Activated naive CD4-positive, alpha-beta T cell treated with anti-CD3 and anti-CD28 coated beads, Interleukin-2, amount 50 U/mL, for 72 hours (primary cell): ENCODE data around the gene BBS2. TPM values are rescaled to one million over a fixed set of nuclear protein-coding genes. Genes with fewer than 3 reads are reported as not detected.

Experiments used
- ATAC-seq, 2 donors: fragments of 150-1000 bp; cut with Tn5 transposase; 2 replicates each; pipeline ENCODE4 v1.10.0; 2021; ENCODE audit warnings: mild to moderate bottlenecking in 2 of 2, moderate library complexity in 2 of 2
- DNase-seq, 2 donors: peaks; one replicate each; pipeline ENCODE4 v3.0.0; 2021 to 2022; ENCODE audit warnings: low spot score in 2 of 2
- H3K27ac Mint-ChIP-seq, 2 donors: one replicate each; pipeline ENCODE4 v1.8.0; 2022; ENCODE audit warnings: mild to moderate bottlenecking in 2 of 2, mixed read lengths in 2 of 2
- H3K36me3 Mint-ChIP-seq, 2 donors: one replicate each; pipeline ENCODE4 v1.8.0; 2022; ENCODE audit warnings: mixed read lengths in 2 of 2
- H3K9me3 Mint-ChIP-seq, 2 donors: one replicate each; pipeline ENCODE4 v1.8.0; 2022; ENCODE audit warnings: mixed read lengths in 2 of 2
- total RNA-seq, 2 donors: library from RNA; stranded (reverse); gene quantifications; one replicate each; pipeline ENCODE4 v1.2.3, GENCODE V29; 2022

Gene BBS2, protein sequence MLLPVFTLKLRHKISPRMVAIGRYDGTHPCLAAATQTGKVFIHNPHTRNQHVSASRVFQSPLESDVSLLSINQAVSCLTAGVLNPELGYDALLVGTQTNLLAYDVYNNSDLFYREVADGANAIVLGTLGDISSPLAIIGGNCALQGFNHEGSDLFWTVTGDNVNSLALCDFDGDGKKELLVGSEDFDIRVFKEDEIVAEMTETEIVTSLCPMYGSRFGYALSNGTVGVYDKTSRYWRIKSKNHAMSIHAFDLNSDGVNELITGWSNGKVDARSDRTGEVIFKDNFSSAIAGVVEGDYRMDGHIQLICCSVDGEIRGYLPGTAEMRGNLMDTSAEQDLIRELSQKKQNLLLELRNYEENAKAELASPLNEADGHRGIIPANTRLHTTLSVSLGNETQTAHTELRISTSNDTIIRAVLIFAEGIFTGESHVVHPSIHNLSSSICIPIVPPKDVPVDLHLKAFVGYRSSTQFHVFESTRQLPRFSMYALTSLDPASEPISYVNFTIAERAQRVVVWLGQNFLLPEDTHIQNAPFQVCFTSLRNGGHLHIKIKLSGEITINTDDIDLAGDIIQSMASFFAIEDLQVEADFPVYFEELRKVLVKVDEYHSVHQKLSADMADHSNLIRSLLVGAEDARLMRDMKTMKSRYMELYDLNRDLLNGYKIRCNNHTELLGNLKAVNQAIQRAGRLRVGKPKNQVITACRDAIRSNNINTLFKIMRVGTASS
- total RNA-seq: 10 to 100 TPM; 26.2 to 27.1 TPM

DNA sequence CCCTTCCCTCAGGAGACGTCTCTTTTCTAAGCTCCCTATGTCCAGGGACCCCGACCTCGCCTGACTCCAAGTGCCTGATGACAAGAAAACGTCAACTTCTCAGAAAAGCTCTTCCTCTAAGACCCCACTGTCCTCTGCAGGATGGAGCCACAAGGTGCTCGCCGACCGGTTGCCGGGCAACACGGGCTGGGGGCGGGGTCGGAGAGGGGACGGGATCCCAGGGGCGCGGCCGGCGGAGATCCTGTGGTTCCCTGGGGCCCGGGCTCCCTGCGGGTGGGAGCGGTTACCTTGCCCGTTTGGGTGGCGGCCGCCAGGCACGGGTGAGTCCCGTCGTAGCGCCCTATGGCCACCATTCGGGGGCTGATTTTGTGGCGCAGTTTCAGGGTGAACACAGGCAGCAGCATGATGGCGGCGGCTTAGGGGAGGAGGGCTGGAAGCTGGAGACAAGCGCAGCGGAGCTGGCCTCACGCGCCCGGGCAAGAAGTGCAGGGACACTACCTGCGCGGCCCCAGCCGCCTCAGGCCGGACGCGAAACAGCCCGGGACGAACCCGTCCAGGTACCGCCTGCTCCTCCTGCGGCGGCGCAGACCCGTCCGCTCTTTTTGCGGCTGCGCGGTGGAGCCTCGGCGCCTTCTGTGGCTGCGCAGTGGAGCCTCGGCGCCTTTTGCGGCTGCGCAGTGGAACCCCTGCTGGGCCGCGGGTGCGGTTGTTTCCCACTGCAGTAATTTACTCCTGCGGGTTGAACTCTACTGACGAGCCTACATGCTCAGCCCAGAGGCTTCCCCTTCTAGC lies at the start of gene BBS2:
TSS of gene BBS2 (minus strand) at position 566 of the 792 bp plus-strand sequence. CDS start at position 404, 162 bp downstream.
- H3K27ac Mint-ChIP-seq: peak within 1 kb of the TSS; percentile 6 to 77
- ATAC-seq (peak; percentile 93 to 94), DNase-seq (peak; percentile 89 to 98)
- no peaks in the 10 kb centered on the region for H3K9me3 Mint-ChIP-seq
- no peaks in the 10 kb centered on the region for H3K36me3 Mint-ChIP-seq

DNA sequence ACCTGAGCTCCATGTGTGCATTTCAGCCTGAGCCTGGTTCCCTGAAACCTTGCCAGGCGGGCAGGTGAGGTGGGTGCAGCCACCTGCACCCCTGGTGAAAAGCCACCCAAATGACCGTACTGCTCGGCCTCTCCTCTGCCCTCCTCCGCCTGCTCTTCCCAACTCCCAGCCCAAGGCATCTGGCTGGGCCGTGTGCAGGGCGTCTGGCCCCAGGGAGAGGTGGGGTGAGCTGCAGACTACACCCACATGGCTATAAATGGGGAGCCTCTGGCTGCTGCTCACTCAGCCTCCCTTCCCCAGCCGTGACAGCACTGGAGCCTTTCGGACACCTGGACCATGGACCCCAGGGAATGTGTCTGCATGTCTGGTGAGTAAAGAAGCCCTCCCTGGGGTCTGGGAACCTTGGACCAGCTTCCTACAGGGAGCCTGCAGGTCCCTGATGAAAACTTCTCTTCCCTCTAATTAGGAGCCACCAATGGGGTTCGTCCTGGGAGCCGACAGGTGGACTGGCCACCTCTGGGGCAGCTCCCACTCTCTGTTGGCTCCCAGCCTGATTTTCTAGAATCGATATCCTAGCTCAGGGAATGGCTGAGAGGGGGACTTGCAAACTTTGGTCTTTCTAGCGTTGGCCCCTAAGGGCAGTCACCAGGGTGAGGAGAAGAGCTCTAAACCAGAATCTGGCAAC lies 45.1 kb upstream of the BBS2 start, which contains the start of gene MT4:
TSS of gene MT4 (plus strand) at position 281 of the 685 bp plus-strand sequence. CDS start at position 337, 56 bp downstream.
- no peaks in the 10 kb centered on the region for H3K36me3 Mint-ChIP-seq
- no peak for DNase-seq
- ATAC-seq: no peak
- H3K9me3 Mint-ChIP-seq: no peaks in the 10 kb centered on the region
- H3K27ac Mint-ChIP-seq: no peak within 1 kb of the TSS

DNA sequence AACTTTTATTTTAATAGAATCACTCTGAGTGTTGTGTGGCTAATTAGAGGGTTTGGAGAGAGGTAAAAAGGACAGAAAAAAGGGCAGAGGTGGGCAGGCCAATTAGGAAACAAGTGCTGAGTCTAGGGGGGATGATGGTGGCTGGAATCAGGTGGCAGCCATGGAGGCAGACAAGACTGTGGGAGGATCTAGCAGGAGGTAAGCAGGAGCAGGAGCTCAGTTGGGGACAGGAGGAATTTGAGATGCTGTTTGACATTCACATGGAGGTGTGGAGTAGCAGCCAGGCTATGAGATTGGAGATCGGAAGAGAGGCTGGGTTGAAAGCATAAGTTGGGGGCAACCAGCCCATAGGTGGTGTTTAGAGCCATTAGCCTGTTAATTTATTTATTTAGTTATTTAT lies 41.3 kb upstream of the BBS2 start:
- Mint-ChIP-seq H3K9me3 (no peaks in the 10 kb centered on the region), H3K36me3 (no peaks in the 10 kb centered on the region), H3K27ac (no peak overlapping the region)
- ATAC-seq (no peak), DNase-seq (no peak)

DNA sequence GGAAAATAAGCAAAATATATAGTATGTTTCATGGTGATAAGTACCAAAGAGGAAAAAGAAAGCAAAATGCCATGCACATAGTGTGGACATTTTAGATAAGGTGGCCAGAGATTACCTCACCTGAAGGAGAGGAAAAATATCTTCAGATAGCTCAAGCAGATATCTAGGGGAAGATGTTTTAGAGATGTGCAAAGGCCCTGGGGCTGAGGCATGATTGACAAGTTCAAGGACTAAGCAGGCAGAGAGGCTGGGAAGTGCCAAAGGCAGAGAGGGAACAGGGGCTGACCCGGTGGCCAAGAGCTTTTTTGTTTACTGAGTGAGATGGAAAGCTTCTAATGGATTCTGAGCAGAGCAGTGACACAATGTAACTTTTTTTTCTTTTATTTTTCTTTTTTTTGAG lies 40.6 kb upstream of the BBS2 start:
- DNase-seq (no peak), ATAC-seq (no peak)
- H3K36me3 Mint-ChIP-seq: no peaks in the 10 kb centered on the region
- H3K27ac Mint-ChIP-seq: no peak overlapping the region
- H3K9me3 Mint-ChIP-seq: no peaks in the 10 kb centered on the region

DNA sequence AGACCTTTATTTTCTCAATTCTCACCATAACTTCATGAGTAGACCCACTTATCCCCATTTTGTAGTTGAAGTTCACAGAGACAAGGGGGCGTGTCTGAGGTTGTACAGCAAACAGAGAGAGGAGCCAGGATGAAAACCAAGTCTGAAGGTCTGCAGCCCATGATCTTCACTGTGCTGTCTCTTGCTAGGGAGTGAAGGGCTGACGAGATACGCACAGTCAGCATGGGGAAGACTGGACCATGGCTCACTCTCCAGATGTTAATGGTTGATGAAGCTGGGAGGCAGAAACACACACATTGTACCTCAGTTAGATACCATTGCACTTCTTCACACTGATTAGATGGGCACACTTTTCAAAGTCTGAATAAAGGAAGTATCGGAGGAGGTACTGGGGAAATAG lies 39.3 kb upstream of the BBS2 start:
- DNase-seq: no peak
- H3K9me3 Mint-ChIP-seq: no peaks in the 10 kb centered on the region
- ATAC-seq: no peak
- no peaks in the 10 kb centered on the region for H3K36me3 Mint-ChIP-seq
- H3K27ac Mint-ChIP-seq: no peak overlapping the region

DNA sequence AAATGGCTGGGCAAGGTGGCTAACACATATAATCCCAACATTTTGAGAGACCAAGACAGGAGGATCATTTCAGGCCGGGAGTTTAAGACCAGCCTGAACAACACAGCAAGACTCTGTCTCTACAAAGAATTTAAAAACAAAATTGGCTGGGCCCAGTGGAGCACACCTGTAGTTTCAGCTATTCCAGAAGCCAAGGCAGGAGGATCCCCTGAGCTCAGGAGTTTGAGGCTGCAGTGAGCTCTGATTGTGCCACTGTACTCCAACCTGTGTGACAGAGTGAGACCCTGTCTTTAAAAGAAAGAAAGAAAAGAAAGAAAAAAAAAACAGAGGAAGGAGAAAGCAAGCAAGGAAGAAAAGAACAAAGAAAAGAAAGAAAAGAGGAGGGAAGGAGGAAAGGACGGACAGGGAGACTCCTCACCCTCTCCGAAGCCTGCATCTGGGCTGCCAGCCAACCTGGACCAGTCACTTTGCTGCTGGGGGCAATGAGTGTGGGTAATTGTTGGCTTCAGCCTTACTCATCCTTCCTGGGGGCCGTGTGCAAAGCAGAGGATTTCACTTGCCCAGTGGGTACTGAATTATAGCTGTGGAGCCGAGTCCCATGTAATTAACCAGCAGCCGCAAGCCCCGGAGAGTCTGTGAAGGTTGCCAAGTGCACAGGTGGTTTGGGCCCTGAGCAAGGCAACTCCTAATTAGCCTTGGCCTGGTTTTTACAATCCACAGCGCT lies 38.4 kb upstream of the BBS2 start:
- DNase-seq (no peak), ATAC-seq (no peak)
- H3K36me3 Mint-ChIP-seq: no peaks in the 10 kb centered on the region
- no peak overlapping the region for H3K27ac Mint-ChIP-seq
- no peaks in the 10 kb centered on the region for H3K9me3 Mint-ChIP-seq

DNA sequence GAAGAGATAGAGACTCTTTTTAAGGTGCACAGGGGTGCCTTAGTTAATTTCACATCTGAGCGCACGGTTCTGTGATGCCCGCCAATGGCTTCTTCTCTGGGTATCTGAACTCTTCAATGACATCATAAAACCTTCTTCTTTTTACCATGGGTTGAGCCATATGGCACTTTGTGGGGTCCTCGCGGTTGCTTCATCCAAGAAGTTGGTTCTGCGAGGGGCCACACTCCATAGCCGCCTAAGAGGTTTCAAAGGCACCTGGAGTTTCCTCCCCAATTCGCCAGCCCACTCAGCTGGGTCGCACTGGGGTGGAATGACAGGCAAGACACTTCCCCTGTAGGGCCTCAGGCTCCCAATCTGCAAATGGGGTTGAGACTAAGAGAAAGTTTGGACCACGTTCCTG lies 34.6 kb upstream of the BBS2 start:
- no peak for DNase-seq
- Mint-ChIP-seq H3K36me3 (no peaks in the 10 kb centered on the region), H3K9me3 (no peaks in the 10 kb centered on the region), H3K27ac (no peak overlapping the region)
- ATAC-seq: no peak

DNA sequence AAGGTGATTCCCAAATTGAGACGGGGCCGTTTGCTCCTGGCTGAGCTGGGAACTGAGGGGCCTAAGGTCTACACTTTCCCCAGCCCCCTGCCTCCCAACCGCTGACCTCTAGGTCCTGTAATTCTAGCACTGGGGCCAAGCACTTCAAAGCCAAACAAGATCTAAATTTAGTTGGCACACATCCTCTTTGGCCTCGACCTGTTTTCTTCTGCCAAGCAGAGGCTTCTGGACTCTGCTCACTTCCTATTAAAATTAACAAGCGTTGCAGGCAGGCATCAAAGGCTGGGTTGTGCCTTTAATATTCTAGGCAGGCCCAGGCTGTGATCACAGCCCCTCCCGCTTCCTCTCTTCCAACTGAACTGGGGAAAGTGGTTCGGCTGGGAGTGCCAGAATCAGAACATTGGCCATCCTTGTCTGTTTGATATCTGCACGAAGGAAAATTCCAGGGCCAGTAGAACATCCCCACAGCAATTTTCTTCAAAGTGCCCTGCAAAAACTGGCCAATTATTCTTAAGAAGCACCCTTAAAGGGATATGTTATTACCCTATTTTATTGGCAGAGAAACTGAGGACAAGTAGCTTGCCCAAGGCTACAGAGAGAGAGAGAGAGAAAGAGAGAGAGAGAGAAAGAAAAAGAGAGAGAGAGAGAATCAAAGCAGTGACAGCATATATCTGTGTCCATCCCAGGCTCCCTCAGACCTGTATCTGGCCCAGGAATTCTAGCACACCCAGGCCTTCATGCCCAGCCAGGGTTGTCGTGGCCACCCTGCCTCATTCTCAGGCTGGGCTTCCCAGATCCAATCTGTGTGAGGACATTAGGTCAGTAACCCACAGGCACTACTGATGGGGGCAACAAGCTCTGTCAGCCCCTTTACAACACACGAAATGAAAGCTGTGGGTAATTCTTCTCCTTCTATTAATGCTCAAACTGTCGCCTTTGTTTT lies 32.2 kb upstream of the BBS2 start:
- H3K9me3 Mint-ChIP-seq: no peaks in the 10 kb centered on the region
- no peaks in the 10 kb centered on the region for H3K36me3 Mint-ChIP-seq
- no peak for ATAC-seq
- H3K27ac Mint-ChIP-seq: no peak overlapping the region
- no peak for DNase-seq

DNA sequence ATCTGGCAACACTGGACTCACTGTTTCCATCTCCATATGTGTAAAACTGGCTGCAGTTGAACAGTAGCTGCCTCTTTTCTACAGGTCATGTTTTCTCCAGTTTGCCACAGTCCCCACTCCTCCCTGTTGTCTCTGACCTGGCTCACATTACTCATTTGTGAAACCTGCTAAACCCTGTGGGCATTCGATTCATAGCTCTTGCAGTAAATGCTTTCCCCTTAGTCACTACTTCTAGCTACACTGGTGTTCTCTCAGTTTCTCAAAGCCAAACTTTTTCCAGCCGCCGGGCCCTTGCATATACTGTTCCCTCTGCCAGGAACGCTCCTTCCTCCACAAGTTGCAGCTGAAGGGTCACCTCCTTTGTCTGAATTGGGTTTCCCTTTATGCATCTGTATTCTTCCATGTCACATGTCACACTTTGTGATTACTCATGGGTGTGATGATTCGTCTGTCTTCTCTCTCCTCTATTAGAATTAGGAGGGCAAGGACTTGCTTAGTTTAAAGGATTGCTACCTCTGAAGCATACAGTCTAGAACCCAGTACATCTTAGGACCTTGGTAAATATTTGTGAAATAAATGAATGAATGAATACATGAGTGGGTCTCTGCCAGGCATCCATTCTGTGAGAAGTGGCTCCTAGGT lies 30.0 kb upstream of the BBS2 start:
- Mint-ChIP-seq H3K36me3 (no peaks in the 10 kb centered on the region), H3K27ac (no peak overlapping the region), H3K9me3 (no peaks in the 10 kb centered on the region)
- DNase-seq (peak in 1 of 2 donors; percentile 5), ATAC-seq (peak; percentile 80 to 94)

DNA sequence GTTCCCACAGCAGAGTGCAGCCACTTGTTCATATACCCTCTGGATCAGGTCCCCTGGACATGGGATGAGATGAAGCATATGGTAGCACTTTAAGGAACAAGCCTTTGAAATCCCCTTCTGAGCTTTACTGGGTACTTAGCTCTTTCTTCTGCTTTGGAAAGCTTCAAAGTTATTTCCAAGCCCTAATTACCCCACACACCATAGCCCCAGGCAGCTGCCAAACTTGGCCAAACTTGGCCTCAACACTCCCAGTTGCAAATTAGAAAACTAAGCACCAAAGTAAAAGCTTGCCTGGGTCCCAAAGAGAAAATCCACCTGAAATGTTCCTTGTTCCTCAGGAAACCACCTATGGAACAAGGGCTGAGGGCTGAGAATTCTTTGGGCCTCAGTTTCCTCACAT lies 29.3 kb upstream of the BBS2 start:
- ATAC-seq (no peak), DNase-seq (no peak)
- Mint-ChIP-seq H3K27ac (no peak overlapping the region), H3K36me3 (no peaks in the 10 kb centered on the region), H3K9me3 (no peaks in the 10 kb centered on the region)

DNA sequence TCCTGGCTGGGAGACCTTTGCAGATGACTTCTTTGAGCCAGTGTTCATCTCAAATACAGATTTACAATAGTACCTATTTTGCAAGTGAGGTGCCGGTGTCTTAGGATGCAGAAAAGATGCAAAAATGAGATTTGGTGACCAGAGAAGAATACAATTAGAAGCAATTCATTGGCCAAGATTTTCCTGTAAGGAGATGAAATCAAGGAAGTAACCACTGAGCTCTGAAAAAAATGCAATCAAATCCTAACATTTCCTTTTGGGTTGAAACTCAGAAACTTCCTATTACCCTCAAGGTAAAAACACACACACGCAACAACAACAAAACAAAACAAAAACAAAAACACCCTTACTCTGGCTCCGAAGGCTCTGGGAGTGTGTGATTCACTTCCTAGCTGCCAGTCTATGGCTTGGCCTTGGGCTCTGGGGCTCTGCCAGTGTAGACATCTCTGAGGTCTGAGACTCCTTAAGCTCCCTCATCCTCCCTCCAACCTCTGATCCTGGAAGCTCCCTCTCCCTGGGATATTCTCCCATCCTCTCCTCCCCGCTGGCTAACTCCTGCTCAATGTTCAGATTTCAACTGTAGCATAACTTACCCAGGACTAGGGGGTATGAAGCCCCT lies 28.2 kb upstream of the BBS2 start:
- Mint-ChIP-seq H3K27ac (no peak overlapping the region), H3K9me3 (no peaks in the 10 kb centered on the region), H3K36me3 (no peaks in the 10 kb centered on the region)
- DNase-seq: no peak
- no peak for ATAC-seq

DNA sequence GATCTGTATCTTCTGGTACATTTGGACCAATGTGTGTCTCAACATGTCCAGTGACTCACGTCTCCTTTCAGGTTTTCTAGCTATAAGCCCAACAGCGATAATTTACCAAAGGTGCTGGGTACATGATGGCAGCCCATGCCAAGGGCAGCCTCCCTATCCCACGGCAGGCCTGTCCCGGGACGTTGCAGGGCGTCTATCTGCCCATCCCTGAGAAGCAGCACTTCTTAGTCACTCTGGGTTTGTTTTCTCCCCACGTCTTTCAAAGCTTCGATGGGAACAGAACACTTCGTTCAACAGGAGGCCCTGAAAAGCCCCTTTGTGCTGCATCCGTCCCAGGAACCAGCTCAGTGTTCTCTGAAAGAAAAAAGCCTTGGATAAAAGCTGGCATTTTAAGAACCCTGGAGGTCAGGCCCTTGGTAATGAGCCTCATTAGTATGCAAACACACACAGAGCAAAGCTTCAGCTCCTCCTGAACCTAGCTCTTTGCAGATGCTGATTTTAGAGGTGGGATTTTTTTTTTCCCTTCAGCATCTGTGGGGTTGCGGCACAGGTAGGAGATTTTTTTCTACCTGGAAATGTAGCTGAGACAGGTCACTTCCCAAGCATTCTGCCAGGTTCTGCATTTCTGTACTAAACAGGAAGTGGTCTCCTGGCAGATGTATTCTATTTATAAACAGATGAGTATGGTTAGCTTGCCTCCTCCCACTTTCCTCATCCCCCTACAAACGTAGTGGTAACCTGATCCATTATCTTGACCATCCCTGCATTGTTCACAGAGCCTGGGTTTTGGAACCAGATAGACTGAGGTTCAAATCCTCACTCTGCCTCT lies 27.5 kb upstream of the BBS2 start:
- Mint-ChIP-seq H3K27ac (no peak overlapping the region), H3K9me3 (no peaks in the 10 kb centered on the region), H3K36me3 (no peaks in the 10 kb centered on the region)
- no peak for ATAC-seq
- no peak for DNase-seq

DNA sequence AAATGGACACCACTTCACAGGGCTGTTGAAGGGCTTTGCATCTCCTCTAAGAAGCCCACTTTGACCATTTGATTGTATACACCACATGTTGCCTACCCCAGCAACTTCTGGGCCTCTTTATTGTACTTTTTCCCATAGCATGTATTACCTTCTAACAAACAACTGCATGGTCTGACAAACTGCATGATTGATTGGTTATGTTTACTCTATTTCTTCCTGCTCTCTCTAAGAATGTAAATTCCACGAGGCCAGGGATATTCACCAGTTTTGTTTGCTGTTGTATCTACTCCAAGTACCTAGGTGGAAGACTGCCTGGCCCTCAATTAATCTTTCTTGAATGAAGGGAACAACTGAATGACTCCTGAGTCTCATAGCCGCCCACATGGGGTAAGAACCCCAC lies 22.2 kb upstream of the BBS2 start:
- H3K9me3 Mint-ChIP-seq: peaks cover 0 to 3% of the 10 kb centered on the region in 2 donors
- H3K27ac Mint-ChIP-seq: no peak overlapping the region
- no peaks in the 10 kb centered on the region for H3K36me3 Mint-ChIP-seq
- ATAC-seq: no peak
- no peak for DNase-seq

DNA sequence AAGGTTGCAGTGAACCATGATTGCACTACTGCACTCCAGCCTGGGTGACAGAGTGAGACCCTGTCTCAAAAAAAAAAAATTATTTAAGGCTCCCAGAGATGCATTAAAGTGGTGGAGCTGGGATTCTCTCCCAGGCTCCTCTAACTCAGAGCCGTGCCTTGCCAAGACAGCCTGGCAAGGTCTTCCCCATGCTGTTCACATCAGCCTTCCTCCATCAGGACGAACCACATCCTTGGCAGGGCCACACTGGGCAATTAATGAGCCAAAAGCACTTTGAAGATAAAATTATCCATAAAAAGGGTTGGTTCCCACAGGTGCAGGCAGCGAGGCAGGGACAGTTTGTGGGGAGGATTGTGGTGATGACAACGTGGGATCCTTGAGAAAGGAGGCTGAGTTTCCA lies 19.8 kb upstream of the BBS2 start:
- no peaks in the 10 kb centered on the region for H3K36me3 Mint-ChIP-seq

More for the DNA sequence above, 19.8 kb upstream of the BBS2 start:
- H3K9me3 Mint-ChIP-seq: peaks cover 0 to 3% of the 10 kb centered on the region in 2 donors
- no peak for ATAC-seq
- DNase-seq: no peak
- H3K27ac Mint-ChIP-seq: no peak overlapping the region
